ENCODE measurements around the gene SGCD. TPM values are rescaled to one million over a fixed set of nuclear protein-coding genes. Genes with fewer than 3 reads are reported as not detected.

The SGCD gene
- total and polyA plus RNA-seq, 9 of the 15 experiments (the other 6 are each of a cell fraction or from before 2014, with no cell fraction given) = not detected

DNA sequence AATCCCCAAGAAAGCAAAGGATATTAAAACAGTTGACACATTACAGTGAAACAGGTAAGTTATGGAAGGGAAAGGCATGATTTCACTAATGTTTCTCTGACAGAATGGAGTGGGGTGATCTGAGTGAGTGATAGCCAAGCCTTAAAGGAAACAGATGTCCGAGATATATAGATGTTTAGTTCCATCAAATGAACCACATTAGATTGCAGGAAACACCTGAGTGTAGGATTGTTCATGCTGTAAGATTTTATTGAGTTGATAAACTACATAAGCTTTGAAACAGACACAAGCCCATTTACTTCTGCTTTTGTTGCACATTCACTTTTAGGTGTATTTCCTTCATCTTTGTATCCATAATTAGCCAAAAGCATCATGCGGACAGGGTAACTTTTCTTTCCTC, 356.0 kb downstream of the SGCD start:
- Histone ChIP-seq H3K4me1 (replicated peaks in 1 of 2; ENCODE audit: control insufficient read depth in 2 of 2, insufficient read depth in 2 of 2, low read length in 2 of 2) (no peaks in the 10 kb centered on the region), H3K9me1 (ENCODE audit: control insufficient read depth, insufficient read depth, low read length) (no peaks in the 10 kb centered on the region), H4K20me1 (replicated peaks; ENCODE audit: control insufficient read depth, insufficient read depth, low read length) (no peaks in the 10 kb centered on the region), H2AFZ (ENCODE audit: low read depth, low read length) (no peak overlapping the region), H3K36me3 (ENCODE audit: control insufficient read depth, insufficient read depth, low read length) (no peaks in the 10 kb centered on the region), H3K9me3 (replicated peaks; ENCODE audit: control insufficient read depth, insufficient read depth, low read depth, low read length) (no peaks in the 10 kb centered on the region), H3K27ac (ENCODE audit: extremely low read depth, low read depth, low read length) (no peak overlapping the region), H3K79me2 (ENCODE audit: control insufficient read depth, insufficient read depth, low read length) (no peaks in the 10 kb centered on the region), H3K9ac (ENCODE audit: insufficient read depth in 1 of 2, low read depth in 2 of 2, low read length in 2 of 2) (no peak overlapping the region), H3K4me2 (ENCODE audit: insufficient read depth, low read length) (no peak overlapping the region), H3K27me3 (ENCODE audit: control insufficient read depth in 2 of 2, insufficient read depth in 2 of 2, low read length in 2 of 2) (no peaks in the 10 kb centered on the region), H3K4me3 (no peak overlapping the region)
- FAIRE-seq (no peak), ATAC-seq (no peak), DNase-seq (ENCODE audit: extremely low read depth in 1 of 4, low spot score in 3 of 4) (no peak)
- WGBS (ENCODE audit: insufficient coverage, low coverage, missing lambda C conversion rate) = 9% methylated on average over 2 of the region's 2 CpGs
- in situ Hi-C loops (cut with MboI) (no loop called here), intact Hi-C loops (cut with micrococcal nuclease) (no loop called here)
- TF ChIP-seq ARID2 (IDR thresholded peaks at IDR 0.05) = no peak
- TF ChIP-seq BCOR (IDR thresholded peaks at IDR 0.05) = no peak
- TF ChIP-seq, protein P1, sequence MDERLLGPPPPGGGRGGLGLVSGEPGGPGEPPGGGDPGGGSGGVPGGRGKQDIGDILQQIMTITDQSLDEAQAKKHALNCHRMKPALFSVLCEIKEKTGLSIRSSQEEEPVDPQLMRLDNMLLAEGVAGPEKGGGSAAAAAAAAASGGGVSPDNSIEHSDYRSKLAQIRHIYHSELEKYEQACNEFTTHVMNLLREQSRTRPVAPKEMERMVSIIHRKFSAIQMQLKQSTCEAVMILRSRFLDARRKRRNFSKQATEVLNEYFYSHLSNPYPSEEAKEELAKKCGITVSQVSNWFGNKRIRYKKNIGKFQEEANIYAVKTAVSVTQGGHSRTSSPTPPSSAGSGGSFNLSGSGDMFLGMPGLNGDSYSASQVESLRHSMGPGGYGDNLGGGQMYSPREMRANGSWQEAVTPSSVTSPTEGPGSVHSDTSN (CRISPR knock-in tag; IDR thresholded peaks at IDR 0.05; ENCODE audit: low read depth) = no peak
- TF ChIP-seq, protein P1 (tag; conservative IDR thresholded peaks at IDR 0.05; ENCODE audit: low read depth) = no peak
- no peak for TF ChIP-seq ZNF165 (CRISPR knock-in tag; IDR thresholded peaks at IDR 0.05; ENCODE audit: borderline replicate concordance)
- TF ChIP-seq, protein P2, sequence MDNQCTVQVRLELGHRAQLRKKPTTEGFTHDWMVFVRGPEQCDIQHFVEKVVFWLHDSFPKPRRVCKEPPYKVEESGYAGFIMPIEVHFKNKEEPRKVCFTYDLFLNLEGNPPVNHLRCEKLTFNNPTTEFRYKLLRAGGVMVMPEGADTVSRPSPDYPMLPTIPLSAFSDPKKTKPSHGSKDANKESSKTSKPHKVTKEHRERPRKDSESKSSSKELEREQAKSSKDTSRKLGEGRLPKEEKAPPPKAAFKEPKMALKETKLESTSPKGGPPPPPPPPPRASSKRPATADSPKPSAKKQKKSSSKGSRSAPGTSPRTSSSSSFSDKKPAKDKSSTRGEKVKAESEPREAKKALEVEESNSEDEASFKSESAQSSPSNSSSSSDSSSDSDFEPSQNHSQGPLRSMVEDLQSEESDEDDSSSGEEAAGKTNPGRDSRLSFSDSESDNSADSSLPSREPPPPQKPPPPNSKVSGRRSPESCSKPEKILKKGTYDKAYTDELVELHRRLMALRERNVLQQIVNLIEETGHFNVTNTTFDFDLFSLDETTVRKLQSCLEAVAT (IDR thresholded peaks at IDR 0.05) = no peak
- TF ChIP-seq, protein P3, sequence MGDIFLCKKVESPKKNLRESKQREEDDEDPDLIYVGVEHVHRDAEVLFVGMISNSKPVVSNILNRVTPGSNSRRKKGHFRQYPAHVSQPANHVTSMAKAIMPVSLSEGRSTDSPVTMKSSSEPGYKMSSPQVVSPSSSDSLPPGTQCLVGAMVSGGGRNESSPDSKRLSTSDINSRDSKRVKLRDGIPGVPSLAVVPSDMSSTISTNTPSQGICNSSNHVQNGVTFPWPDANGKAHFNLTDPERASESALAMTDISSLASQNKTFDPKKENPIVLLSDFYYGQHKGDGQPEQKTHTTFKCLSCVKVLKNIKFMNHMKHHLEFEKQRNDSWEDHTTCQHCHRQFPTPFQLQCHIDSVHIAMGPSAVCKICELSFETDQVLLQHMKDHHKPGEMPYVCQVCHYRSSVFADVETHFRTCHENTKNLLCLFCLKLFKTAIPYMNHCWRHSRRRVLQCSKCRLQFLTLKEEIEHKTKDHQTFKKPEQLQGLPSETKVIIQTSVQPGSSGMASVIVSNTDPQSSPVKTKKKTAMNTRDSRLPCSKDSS (IDR thresholded peaks at IDR 0.05; ENCODE audit: low read depth, partially characterized antibody) = no peak
- TF ChIP-seq, protein P4, sequence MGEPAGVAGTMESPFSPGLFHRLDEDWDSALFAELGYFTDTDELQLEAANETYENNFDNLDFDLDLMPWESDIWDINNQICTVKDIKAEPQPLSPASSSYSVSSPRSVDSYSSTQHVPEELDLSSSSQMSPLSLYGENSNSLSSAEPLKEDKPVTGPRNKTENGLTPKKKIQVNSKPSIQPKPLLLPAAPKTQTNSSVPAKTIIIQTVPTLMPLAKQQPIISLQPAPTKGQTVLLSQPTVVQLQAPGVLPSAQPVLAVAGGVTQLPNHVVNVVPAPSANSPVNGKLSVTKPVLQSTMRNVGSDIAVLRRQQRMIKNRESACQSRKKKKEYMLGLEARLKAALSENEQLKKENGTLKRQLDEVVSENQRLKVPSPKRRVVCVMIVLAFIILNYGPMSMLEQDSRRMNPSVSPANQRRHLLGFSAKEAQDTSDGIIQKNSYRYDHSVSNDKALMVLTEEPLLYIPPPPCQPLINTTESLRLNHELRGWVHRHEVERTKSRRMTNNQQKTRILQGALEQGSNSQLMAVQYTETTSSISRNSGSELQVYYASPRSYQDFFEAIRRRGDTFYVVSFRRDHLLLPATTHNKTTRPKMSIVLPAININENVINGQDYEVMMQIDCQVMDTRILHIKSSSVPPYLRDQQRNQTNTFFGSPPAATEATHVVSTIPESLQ (CRISPR knock-in tag; IDR thresholded peaks at IDR 0.05) = no peak
- TF ChIP-seq SOX6 (IDR thresholded peaks at IDR 0.05) = no peak
- no peak for TF ChIP-seq CCNT2 (IDR thresholded peaks at IDR 0.05; ENCODE audit: borderline replicate concordance, extremely low read depth, insufficient read length, low read depth, low read length)
- TF ChIP-seq L3MBTL2 (IDR thresholded peaks at IDR 0.05) = no peak
- BruUV-seq (replicated peaks) = no TSS peak
- CTCF ChIA-PET (ENCODE audit: low intra/inter-chr PET ratio) = no interaction called here
- POLR2A ChIA-PET = no interaction called here
